ENCODE measurements around the gene ANKRD23.

DNA sequence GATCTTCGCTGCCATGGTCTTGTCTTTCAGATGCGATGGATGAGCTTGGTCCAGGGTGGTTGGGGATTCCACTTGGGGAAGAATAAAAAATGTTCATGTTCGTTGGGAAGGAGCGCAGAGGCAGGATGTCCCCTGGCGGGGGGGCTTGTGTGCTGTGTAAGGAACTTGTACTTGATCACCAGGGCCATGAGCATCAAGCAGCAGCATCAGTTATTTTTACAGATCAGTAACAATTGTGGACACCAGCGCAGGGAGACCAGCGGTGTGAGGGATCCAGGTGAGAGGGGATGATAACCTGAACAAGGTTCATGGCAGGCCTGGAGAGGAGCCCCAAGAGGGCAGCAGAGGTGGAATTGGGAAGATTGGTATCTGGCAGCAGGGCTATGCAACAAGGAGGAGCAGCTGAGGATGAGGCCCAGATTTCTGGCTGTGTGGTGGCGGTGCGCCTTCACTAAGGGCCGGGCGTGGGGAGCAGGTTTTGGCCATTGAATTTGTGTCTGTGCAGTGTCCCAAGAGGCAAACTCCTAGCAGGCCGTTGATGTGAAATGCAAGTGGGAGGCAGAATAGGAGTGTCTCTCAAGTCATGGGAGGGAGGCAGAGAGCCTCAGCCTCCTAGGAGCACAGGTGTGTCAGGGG lies 23.8 kb downstream of the ANKRD23 start:
- TF ChIP-seq, protein P1, sequence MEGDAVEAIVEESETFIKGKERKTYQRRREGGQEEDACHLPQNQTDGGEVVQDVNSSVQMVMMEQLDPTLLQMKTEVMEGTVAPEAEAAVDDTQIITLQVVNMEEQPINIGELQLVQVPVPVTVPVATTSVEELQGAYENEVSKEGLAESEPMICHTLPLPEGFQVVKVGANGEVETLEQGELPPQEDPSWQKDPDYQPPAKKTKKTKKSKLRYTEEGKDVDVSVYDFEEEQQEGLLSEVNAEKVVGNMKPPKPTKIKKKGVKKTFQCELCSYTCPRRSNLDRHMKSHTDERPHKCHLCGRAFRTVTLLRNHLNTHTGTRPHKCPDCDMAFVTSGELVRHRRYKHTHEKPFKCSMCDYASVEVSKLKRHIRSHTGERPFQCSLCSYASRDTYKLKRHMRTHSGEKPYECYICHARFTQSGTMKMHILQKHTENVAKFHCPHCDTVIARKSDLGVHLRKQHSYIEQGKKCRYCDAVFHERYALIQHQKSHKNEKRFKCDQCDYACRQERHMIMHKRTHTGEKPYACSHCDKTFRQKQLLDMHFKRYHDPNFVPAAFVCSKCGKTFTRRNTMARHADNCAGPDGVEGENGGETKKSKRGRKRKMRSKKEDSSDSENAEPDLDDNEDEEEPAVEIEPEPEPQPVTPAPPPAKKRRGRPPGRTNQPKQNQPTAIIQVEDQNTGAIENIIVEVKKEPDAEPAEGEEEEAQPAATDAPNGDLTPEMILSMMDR (IDR thresholded peaks at IDR 0.05; ENCODE audit: control extremely low read depth in 1 of 3, insufficient read depth in 1 of 3, low read depth in 1 of 3, low read length in 3 of 3), result peak in 1 of 3 experiments; percentile 29; a peak in 1 of 4 replicates
- no peak for TF ChIP-seq CREB1 (IDR thresholded peaks at IDR 0.05)
- no peak for TF ChIP-seq HDAC6 (IDR thresholded peaks at IDR 0.05; ENCODE audit: low read depth, low read length)
- TF ChIP-seq, protein P2, sequence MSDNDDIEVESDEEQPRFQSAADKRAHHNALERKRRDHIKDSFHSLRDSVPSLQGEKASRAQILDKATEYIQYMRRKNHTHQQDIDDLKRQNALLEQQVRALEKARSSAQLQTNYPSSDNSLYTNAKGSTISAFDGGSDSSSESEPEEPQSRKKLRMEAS (IDR thresholded peaks at IDR 0.05), result no peak
- TF ChIP-seq HDAC2 (IDR thresholded peaks at IDR 0.05; ENCODE audit: borderline replicate concordance in 1 of 2, low read depth in 2 of 2, low read length in 2 of 2), result no peak
- TF ChIP-seq TAF1 (IDR thresholded peaks at IDR 0.05; ENCODE audit: low read depth, low read length), result no peak
- TF ChIP-seq, protein P3, sequence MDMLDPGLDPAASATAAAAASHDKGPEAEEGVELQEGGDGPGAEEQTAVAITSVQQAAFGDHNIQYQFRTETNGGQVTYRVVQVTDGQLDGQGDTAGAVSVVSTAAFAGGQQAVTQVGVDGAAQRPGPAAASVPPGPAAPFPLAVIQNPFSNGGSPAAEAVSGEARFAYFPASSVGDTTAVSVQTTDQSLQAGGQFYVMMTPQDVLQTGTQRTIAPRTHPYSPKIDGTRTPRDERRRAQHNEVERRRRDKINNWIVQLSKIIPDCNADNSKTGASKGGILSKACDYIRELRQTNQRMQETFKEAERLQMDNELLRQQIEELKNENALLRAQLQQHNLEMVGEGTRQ (IDR thresholded peaks at IDR 0.05; ENCODE audit: low read length), result no peak
- no peak for TF ChIP-seq SP4 (IDR thresholded peaks at IDR 0.05; ENCODE audit: low read length)
- peak in 1 of 2 experiments; percentile 5; a peak in 1 of 4 replicates for TF ChIP-seq RAD21 (IDR thresholded peaks at IDR 0.05 in 1 of 2, conservative IDR thresholded peaks at IDR 0.05 in 1 of 2; ENCODE audit: low read depth in 2 of 2, low read length in 2 of 2)
- TF ChIP-seq BRCA1 (IDR thresholded peaks at IDR 0.05; ENCODE audit: low read depth, low read length), result no peak
- no peak for TF ChIP-seq CEBPB (IDR thresholded peaks at IDR 0.05; ENCODE audit: low read depth, low read length)

All from H1 (cell line).